Liver (tissue), 3 donors: ENCODE data around the gene KCNJ12.

ENCODE experiments used
- ATF3 ChIP-seq: IDR thresholded peaks from 2 replicates; pipeline ENCODE4 v1.6.1; 2016; ENCODE audit warnings: antibody characterized with exemption
- CTCF ChIP-seq: fragments of 150-350 bp; IDR thresholded peaks from 2 replicates; pipeline ENCODE4 v1.5.1; 2017; ENCODE audit warnings: improper control_type of control experiment, low read depth, low read length; ENCODE audit not compliant: missing input control
- GABPA ChIP-seq, 2 donors: IDR thresholded peaks in 1 of 2; conservative IDR thresholded peaks in 1 of 2; 2 replicates each; pipeline ENCODE4 v1.6.1; 2016; ENCODE audit warnings: antibody characterized with exemption in 2 of 2, mild to moderate bottlenecking in 1 of 2, moderate library complexity in 1 of 2
- donor health status: healthy.
- donor health status: healthy.

DNA sequence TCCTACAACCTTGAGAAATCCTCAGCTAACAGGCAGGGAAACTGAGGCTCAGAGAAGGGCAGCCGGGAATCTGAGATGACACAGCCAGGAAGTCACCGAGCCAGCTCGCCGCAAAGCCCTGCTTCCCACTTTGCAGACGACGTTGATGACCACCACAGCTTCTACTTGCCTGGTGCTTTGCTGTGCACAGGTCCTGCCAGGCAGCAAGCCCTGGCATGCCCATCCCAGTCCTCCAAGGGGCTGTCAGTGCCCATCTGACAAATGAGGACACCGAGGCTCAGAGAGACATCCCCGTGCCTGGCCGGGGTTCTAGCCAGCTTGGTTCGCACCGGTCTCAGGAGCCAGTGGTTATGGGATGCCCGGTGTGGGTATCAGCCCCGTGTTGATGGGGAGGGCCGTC lies 20.1 kb downstream of the KCNJ12 start:
- no peak for TF ChIP-seq ATF3
- TF ChIP-seq CTCF: no peak
- no peak for TF ChIP-seq GABPA (IDR thresholded peaks at IDR 0.05 in 1 of 2, conservative IDR thresholded peaks at IDR 0.05 in 1 of 2)
